Transverse colon (tissue), 3 donors: ENCODE measurements around the gene CNTN4.

Experiments used
- EP300 ChIP-seq: sonication (generic); formaldehyde crosslinking; IDR thresholded peaks from one replicate; pipeline ENCODE4 v1.6.1; 2017; ENCODE audit warnings: antibody characterized with exemption, low read depth
- POLR2A ChIP-seq: fragments of 450-650 bp; IDR thresholded peaks from one replicate; pipeline ENCODE4 v1.6.1; 2016; ENCODE audit warnings: antibody characterized with exemption, mild to moderate bottlenecking, moderate library complexity
- TF ChIP-seq, protein P1 (sequence below), 5 experiments: fragments of 200-600 bp in 3 of 5; fragments of 450-650 bp in 2 of 5; sonication (generic) in 3 of 5; IDR thresholded peaks; 1 replicate in 2 of 5; 2 replicates in 3 of 5; pipeline ENCODE4 v1.5.1; 2016 to 2017; ENCODE audit warnings: antibody characterized with exemption in 5 of 5, inconsistent platforms in 3 of 5, mild to moderate bottlenecking in 2 of 5, moderate library complexity in 1 of 5

DNA sequence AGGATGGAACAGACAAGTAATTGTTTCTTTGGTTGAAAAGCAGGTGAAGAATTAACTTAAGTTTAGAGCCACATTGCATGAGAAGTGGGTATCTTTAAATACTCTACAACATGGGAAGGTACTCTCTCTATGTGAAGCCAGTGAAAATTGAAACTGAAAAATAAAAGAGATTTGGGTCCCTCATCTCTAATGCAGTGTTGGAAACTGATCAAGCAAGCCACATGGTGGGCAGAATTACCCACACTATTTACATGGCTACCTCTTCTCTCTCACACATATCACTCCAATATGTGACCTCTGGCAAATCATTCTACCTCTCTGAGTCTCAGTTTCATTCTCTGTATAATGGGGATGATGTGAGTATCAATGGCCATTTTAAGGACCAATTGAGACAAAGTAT, 672.5 kb downstream of the CNTN4 start:
- TF ChIP-seq POLR2A = no peak
- TF ChIP-seq, protein P1, sequence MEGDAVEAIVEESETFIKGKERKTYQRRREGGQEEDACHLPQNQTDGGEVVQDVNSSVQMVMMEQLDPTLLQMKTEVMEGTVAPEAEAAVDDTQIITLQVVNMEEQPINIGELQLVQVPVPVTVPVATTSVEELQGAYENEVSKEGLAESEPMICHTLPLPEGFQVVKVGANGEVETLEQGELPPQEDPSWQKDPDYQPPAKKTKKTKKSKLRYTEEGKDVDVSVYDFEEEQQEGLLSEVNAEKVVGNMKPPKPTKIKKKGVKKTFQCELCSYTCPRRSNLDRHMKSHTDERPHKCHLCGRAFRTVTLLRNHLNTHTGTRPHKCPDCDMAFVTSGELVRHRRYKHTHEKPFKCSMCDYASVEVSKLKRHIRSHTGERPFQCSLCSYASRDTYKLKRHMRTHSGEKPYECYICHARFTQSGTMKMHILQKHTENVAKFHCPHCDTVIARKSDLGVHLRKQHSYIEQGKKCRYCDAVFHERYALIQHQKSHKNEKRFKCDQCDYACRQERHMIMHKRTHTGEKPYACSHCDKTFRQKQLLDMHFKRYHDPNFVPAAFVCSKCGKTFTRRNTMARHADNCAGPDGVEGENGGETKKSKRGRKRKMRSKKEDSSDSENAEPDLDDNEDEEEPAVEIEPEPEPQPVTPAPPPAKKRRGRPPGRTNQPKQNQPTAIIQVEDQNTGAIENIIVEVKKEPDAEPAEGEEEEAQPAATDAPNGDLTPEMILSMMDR (IDR thresholded peaks at IDR 0.05) = no peak
- TF ChIP-seq EP300 = no peak
